HG03469 (cell line): ENCODE data around the gene GCK.
"Not testable (repeated sequence)": the region's sequence is repeated elsewhere in the genome, so short reads cannot be mapped to it uniquely, and the experiment has no call there.

Experiments
- ATAC-seq: cut with Tn5 transposase; IDR thresholded peaks from one replicate; pipeline ENCODE4 v1.9.1; 2021; ENCODE audit warnings: mild to moderate bottlenecking, moderate library complexity, moderate number of reproducible peaks; ENCODE audit not compliant: unreplicated experiment

The GCK gene

GRCh38 chr7:44184206-44184872, 4.9 kb downstream of the GCK start:
- no peak for ATAC-seq

- ATAC-seq = no peak
Observed at GRCh38 chr7:44183386-44183785, 5.9 kb downstream of the GCK start.

- no peak for ATAC-seq
Observed at GRCh38 chr7:44182827-44183226, 6.4 kb downstream of the GCK start.

- no peak for ATAC-seq
Observed at GRCh38 chr7:44180631-44181030, 8.6 kb downstream of the GCK start.

- no peak for ATAC-seq
Observed at GRCh38 chr7:44177570-44178131, 11.6 kb downstream of the GCK start.

- no peak for ATAC-seq
Observed at GRCh38 chr7:44176486-44176885, 12.8 kb downstream of the GCK start.

- no peak for ATAC-seq
Observed at GRCh38 chr7:44175730-44176129, 13.5 kb downstream of the GCK start.

- not testable (repeated sequence) for ATAC-seq
Observed at GRCh38 chr7:44174694-44174948, 14.6 kb downstream of the GCK start.

- no peak for ATAC-seq
Observed at GRCh38 chr7:44173911-44174693, 15.1 kb downstream of the GCK start.

GRCh38 chr7:44172803-44173424, 16.3 kb downstream of the GCK start:
- ATAC-seq = no peak

- ATAC-seq = no peak
Observed at GRCh38 chr7:44172352-44172751, 16.9 kb downstream of the GCK start.

GRCh38 chr7:44171901-44172300, 17.3 kb downstream of the GCK start:
- ATAC-seq = not testable (repeated sequence)

- no peak for ATAC-seq
Observed at GRCh38 chr7:44167920-44168319, 21.3 kb downstream of the GCK start.

- no peak for ATAC-seq
Observed at GRCh38 chr7:44163591-44163990, 25.6 kb downstream of the GCK start.

- ATAC-seq = no peak
Observed at GRCh38 chr7:44162785-44163395, 26.3 kb downstream of the GCK start.

- ATAC-seq = no peak
Observed at GRCh38 chr7:44162179-44162578, 27.1 kb downstream of the GCK start.

GRCh38 chr7:44161371-44161770, 27.9 kb downstream of the GCK start:
- no peak for ATAC-seq

- ATAC-seq = no peak
Observed at GRCh38 chr7:44159824-44160630, 29.2 kb downstream of the GCK start.

GRCh38 chr7:44158873-44159631, 30.2 kb downstream of the GCK start:
- no peak for ATAC-seq
